Renal pelvis (tissue), 4 donors: ENCODE data around the gene DPP6. TPM values are rescaled to one million over a fixed set of nuclear protein-coding genes. Genes with fewer than 3 reads are reported as not detected.

Experiments used
- DNase-seq: peaks from one replicate; pipeline ENCODE4 v3.0.0-alpha.2; 2013
- polyA plus RNA-seq, 3 donors: library from polyadenylated mRNA; unstranded; fragments of 120-200 nt; gene quantifications; one replicate each; pipeline ENCODE4 v1.2.1, GENCODE V29; 2013; ENCODE audit not compliant: insufficient read length in 3 of 3

DPP6 gene
- polyA plus RNA-seq, 3 donors: 33.5 to 49.0 (median 44.4) TPM

- no peak for DNase-seq
Measured at GRCh38 chr7:154217688-154218340, 165.6 kb downstream of the DPP6 start.

- DNase-seq: peak; percentile 55
Measured at GRCh38 chr7:154231732-154232131, 179.5 kb downstream of the DPP6 start.

- DNase-seq: no peak
Measured at GRCh38 chr7:154232700-154233099, 180.5 kb downstream of the DPP6 start.

- DNase-seq: no peak
Measured at GRCh38 chr7:154241988-154242387, 189.8 kb downstream of the DPP6 start.

GRCh38 chr7:154242709-154243108, 190.5 kb downstream of the DPP6 start:
- no peak for DNase-seq

GRCh38 chr7:154252046-154252445, 199.8 kb downstream of the DPP6 start:
- DNase-seq: no peak

- no peak for DNase-seq
Measured at GRCh38 chr7:154253810-154254209, 201.6 kb downstream of the DPP6 start.

- no peak for DNase-seq
Measured at GRCh38 chr7:154255324-154255723, 203.1 kb downstream of the DPP6 start.

- DNase-seq: no peak
Measured at GRCh38 chr7:154256150-154256549, 204.0 kb downstream of the DPP6 start.

- DNase-seq: no peak
Measured at GRCh38 chr7:154259396-154259795, 207.2 kb downstream of the DPP6 start.

GRCh38 chr7:154287356-154287755, 235.2 kb downstream of the DPP6 start:
- DNase-seq: no peak

GRCh38 chr7:154289119-154289518, 236.9 kb downstream of the DPP6 start:
- DNase-seq: no peak

GRCh38 chr7:154296443-154296842, 244.2 kb downstream of the DPP6 start:
- DNase-seq: no peak

GRCh38 chr7:154299736-154300135, 247.5 kb downstream of the DPP6 start:
- DNase-seq: no peak

- no peak for DNase-seq
Measured at GRCh38 chr7:154302380-154302779, 250.2 kb downstream of the DPP6 start.

GRCh38 chr7:154304231-154304630, 252.0 kb downstream of the DPP6 start:
- no peak for DNase-seq

- peak; percentile 16 for DNase-seq
Measured at GRCh38 chr7:154304740-154305700, 252.8 kb downstream of the DPP6 start.

- no peak for DNase-seq
Measured at GRCh38 chr7:154306036-154306435, 253.8 kb downstream of the DPP6 start.

GRCh38 chr7:154308928-154309327, 256.7 kb downstream of the DPP6 start:
- DNase-seq: no peak

- no peak for DNase-seq
Measured at GRCh38 chr7:154310114-154310513, 257.9 kb downstream of the DPP6 start.

GRCh38 chr7:154324196-154324595, 272.0 kb downstream of the DPP6 start:
- DNase-seq: no peak

GRCh38 chr7:154326421-154326820, 274.2 kb downstream of the DPP6 start:
- DNase-seq: no peak

- DNase-seq: no peak
Measured at GRCh38 chr7:154330318-154330717, 278.1 kb downstream of the DPP6 start.
